ENCODE results near the gene TMEM91. TPM values are rescaled to one million over a fixed set of nuclear protein-coding genes. Genes with fewer than 3 reads are reported as not detected.
"Not testable (repeated sequence)": the region's sequence is repeated elsewhere in the genome, so short reads cannot be mapped to it uniquely, and the experiment has no call there.

Gene TMEM91
- total RNA-seq, 1 donor: 14.2 TPM

DNA sequence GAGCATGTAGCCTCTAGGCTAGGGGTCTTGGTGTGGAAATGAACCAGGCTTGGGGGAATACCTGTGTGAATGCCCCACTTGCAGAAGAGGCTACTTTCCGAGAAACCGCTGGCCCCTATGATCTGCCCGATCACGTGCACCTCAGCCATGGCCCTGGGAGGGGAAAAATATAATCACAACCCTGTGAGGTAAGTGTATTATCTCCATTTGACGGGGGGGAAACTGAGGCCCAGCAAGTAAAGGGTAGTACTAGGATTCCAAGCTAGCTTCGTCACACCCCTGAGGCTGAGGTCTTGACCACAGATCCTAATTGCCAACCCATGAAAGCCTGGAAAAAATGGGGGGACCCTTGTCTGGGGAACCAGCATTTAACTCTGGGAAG is 13.0 kb upstream of the TMEM91 start:
- Histone ChIP-seq H3K9me3 (ENCODE audit: low read depth, low read length) (no peaks in the 10 kb centered on the region), H3K4me1 (ENCODE audit: insufficient read depth, low read length) (peaks cover 60% of the 10 kb centered on the region), H3K27me3 (ENCODE audit: insufficient read depth, low read length) (no peaks in the 10 kb centered on the region), H3K4me3 (ENCODE audit: low read length) (peak overlapping the region; percentile 82)

DNA sequence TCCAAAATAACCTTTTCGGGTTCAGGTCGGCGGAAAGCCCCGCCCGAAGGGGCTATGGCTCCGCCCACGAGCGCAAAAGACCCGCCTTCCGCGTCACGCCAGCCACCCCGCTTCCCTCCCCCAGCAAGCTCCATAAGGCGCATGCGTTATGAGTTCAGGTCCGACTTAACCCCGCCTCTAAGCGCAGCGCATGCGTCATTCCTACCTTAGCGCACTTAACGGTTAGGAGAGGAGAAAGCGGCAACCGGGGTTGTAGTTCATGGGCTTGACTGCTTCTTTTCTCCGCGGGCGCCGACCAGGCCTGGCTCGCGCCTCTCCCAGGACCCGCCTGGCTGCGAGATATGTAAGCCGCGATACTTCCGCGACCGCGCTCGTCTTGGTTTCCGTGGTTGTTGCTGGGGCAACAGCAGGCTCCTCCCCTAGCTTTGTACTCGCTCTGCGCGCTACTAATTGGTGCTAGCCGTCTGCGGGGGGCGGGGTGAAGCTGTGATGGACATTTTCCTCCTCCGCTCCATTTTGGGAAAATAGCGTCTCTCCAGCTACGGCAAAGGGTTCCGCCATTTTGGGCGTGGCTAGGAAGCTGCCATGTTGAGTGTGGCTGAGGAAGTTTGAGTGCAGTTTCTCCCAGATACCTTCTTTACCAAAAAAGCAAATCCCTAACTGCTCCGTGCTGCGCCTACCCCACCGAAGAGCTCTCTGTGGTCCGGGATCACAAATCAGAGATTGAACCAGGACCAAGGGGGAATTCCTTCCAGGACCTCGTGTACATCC is 12.4 kb upstream of the TMEM91 start, which contains the start of gene B9D2:
B9D2 (minus strand) TSS at position 397 of the 771 bp plus-strand sequence. CDS start 630 bp downstream, outside the sequence.
- H3K27me3 ChIP-seq (ENCODE audit: insufficient read depth, low read length): no peaks in the 10 kb centered on the region
- peak within 1 kb of the TSS; percentile 82 for H3K4me3 ChIP-seq (ENCODE audit: low read length)
- H3K9me3 ChIP-seq (ENCODE audit: low read depth, low read length): no peaks in the 10 kb centered on the region
- peaks cover 60% of the 10 kb centered on the region for H3K4me1 ChIP-seq (ENCODE audit: insufficient read depth, low read length)

DNA sequence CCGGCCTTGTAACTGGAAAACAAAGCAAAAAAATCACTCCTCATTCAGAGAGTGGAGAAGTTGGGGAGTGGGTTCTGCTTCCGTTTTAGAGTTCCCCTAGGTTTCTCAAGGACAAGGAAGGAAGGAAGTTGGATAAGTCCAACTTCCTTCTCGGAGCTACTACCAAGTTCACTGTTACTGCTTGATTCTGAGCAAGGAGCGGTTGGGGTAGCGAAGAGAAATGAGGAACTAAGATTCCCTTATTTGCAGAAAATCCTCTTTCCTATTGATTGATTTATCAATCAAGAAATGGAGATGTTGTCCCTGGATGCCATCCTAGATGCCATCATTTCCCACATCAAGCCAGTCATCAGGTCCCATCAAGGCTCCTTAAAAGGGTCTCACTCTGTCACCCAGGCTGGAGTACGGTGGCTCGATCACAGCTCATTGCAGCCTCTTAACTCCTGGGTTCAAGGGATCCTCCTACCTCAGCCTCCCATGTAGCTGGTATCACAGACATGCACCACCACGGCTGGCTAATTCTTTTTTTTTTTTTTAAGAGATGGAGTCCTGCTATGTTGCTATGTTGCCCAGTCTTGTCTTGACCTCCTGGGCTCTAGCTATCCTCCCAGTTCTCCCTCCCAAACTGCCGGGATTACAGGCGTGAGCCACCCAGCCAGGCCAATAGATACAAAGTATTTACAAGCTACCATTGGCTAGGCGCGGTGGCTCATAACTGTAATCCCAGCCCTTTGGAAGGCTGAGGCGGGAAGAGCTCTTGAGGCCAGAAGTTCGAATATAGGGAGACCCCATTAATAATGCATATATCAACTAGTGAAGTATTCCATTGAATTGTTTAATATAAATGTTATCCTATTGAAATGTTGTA is 11.6 kb upstream of the TMEM91 start:
- H3K9me3 ChIP-seq (ENCODE audit: low read depth, low read length): no peaks in the 10 kb centered on the region
- H3K4me1 ChIP-seq (ENCODE audit: insufficient read depth, low read length): peaks cover 64% of the 10 kb centered on the region

DNA sequence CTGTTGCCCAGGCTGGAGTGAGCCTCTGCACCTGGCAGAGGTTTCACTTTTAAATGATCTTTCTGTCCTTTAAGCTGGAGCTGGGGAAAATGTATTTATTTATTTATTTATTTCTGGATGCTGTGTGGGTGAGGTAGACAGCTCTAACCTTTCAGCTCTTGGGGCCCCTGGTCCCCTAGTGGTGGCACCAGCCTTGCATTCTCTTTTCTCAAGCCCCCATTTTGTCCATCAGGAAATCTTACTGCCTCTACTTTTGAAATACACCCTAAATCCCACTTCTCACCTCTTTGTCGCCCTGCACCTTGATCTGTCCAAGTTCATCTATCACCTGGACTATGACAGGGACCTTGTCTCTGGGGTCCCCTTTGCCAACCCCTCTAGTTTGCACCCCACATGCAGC is 10.2 kb upstream of the TMEM91 start:
- Histone ChIP-seq H3K4me1 (ENCODE audit: insufficient read depth, low read length) (peaks cover 64% of the 10 kb centered on the region), H3K27me3 (ENCODE audit: insufficient read depth, low read length) (no peaks in the 10 kb centered on the region), H3K9me3 (ENCODE audit: low read depth, low read length) (no peaks in the 10 kb centered on the region), H3K4me3 (ENCODE audit: low read length) (no peak overlapping the region)

More for the DNA sequence above, 11.6 kb upstream of the TMEM91 start:
- Histone ChIP-seq H3K27me3 (ENCODE audit: insufficient read depth, low read length) (no peaks in the 10 kb centered on the region), H3K4me3 (ENCODE audit: low read length) (peak overlapping the region; percentile 82)

DNA sequence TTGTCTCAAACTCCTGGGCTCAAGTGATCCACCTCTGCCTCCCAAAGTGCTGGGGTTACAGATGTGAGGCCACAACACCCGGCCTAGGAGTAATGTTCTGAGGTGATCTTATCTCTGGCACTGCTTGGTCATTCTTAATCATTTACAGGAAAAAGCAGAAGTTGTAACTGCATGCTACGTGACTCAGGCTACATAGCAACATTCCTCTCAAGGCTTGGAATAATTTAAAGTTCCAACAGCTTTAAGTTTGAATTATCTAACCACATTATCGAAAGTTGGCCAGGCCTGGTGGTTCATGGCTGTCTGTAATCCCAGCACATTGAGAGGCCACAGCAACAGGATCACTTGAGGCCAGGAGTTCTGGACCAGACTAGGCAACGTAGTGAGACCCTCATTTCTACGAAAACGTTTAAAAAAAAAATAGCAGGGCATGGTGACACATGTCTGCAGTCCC is 8.5 kb upstream of the TMEM91 start:
- Histone ChIP-seq H3K27me3 (ENCODE audit: insufficient read depth, low read length) (no peaks in the 10 kb centered on the region), H3K9me3 (ENCODE audit: low read depth, low read length) (no peaks in the 10 kb centered on the region), H3K4me1 (ENCODE audit: insufficient read depth, low read length) (peaks cover 57% of the 10 kb centered on the region), H3K4me3 (ENCODE audit: low read length) (no peak overlapping the region)

DNA sequence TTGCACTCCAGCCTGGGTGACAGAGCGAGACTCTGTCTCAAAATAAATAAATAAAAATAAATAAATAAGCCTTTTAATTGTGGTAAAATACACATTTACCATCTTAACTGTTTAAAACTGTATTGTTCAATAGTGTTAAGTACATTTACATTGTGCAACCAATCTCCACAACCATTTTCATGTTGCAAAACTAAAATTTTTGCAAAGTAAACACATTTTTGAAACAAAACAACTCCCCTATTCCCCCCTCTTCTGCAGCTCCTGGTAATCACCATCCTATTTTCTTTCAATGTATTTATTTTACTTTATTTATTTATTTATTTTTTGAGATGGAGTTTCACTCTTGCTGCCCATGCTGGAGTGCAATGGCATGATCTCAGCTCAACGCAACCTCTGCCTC is 6.6 kb upstream of the TMEM91 start:
- H3K4me3 ChIP-seq (ENCODE audit: low read length): no peak overlapping the region
- no peaks in the 10 kb centered on the region for H3K27me3 ChIP-seq (ENCODE audit: insufficient read depth, low read length)
- peaks cover 43% of the 10 kb centered on the region for H3K4me1 ChIP-seq (ENCODE audit: insufficient read depth, low read length)
- H3K9me3 ChIP-seq (ENCODE audit: low read depth, low read length): no peaks in the 10 kb centered on the region

DNA sequence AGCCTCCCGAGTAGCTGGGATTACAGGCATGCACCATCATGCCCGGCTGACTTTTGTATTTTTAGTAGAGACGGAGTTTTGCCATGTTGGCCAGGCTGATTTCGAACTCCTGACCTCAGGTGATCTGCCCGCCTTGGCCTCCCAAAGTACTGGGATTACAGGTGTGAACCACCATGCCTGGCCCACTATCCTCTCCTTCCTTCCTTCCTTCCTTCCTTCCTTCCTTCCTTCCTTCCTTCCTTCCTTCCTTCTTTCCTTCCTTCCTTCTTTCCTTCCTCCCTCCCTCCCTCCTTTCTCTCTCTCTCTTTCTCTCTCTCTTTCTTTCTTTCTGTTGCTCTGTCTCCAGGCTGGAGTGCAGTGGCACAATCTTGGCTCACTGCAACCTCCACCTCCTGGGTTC is 5.2 kb upstream of the TMEM91 start:
- peaks cover 36% of the 10 kb centered on the region for H3K4me1 ChIP-seq (ENCODE audit: insufficient read depth, low read length)
- H3K27me3 ChIP-seq (ENCODE audit: insufficient read depth, low read length); H3K9me3 ChIP-seq (ENCODE audit: low read depth, low read length); H3K4me3 ChIP-seq (ENCODE audit: low read length): not testable (repeated sequence)

DNA sequence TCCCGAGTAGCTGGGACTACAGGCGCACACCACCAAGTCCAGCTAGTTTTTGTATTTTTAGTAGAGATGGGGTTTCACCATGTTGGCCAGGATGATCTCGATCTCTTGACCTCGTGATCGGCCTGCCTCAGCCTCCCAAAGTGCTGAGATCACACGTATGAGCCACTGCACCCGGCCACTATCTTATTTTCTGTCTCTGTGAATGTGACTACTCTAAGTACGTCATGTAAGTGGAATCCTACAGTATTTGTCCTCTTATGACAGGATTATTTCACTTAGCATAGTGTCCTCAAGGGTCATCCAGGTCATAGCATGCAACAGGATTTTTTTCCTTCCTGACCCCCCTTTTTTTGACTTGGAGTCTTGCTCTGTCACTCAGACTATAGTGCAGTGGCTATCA is 4.8 kb upstream of the TMEM91 start:
- H3K4me3 ChIP-seq (ENCODE audit: low read length): no peak overlapping the region
- peaks cover 35% of the 10 kb centered on the region for H3K4me1 ChIP-seq (ENCODE audit: insufficient read depth, low read length)
- H3K9me3 ChIP-seq (ENCODE audit: low read depth, low read length): no peaks in the 10 kb centered on the region
- no peaks in the 10 kb centered on the region for H3K27me3 ChIP-seq (ENCODE audit: insufficient read depth, low read length)

DNA sequence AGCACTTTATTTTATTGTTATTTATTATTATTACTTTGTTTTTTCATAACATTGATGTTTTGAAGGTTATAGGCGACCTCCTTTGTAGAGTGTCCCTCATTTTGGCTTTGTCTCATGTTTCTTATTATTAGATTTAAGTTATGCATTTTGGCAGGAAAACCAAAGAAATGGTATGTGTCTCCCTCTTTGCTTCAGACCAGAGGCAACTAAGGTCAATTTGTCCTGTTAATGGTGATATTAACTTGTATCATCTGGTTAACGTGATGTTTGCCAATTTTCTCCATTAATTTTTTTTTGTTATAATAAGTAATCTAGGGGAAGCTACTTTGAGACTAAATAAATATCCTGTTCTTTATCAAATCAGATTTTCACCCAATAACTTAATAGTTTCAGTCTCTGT is 3.8 kb upstream of the TMEM91 start:
- peaks cover 37% of the 10 kb centered on the region for H3K4me1 ChIP-seq (ENCODE audit: insufficient read depth, low read length)
- H3K4me3 ChIP-seq (ENCODE audit: low read length): no peak overlapping the region
- no peaks in the 10 kb centered on the region for H3K27me3 ChIP-seq (ENCODE audit: insufficient read depth, low read length)
- H3K9me3 ChIP-seq (ENCODE audit: low read depth, low read length): no peaks in the 10 kb centered on the region

DNA sequence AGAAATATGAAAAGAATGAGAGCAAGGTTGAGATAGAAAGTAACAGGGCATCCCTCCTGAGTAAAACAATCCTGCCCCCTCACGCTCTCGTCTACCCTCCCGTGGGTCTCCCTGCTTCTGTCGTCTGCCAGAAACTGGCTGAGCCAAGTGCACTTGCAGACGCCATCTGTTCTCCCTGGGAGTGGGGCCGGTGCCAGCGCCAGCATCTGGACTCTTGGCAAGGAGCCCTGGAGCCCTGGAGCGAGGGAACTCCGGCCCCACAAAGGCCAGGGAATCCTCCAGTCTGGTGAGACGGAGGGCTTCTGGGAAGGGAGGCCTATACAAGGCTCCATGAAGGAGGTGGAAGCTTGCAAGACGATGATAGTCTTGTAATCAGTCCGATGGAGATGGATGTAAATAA is 2.3 kb upstream of the TMEM91 start:
- Histone ChIP-seq H3K4me1 (ENCODE audit: insufficient read depth, low read length) (peaks cover 35% of the 10 kb centered on the region), H3K4me3 (ENCODE audit: low read length) (no peak overlapping the region), H3K9me3 (ENCODE audit: low read depth, low read length) (no peaks in the 10 kb centered on the region), H3K27me3 (ENCODE audit: insufficient read depth, low read length) (no peaks in the 10 kb centered on the region)

DNA sequence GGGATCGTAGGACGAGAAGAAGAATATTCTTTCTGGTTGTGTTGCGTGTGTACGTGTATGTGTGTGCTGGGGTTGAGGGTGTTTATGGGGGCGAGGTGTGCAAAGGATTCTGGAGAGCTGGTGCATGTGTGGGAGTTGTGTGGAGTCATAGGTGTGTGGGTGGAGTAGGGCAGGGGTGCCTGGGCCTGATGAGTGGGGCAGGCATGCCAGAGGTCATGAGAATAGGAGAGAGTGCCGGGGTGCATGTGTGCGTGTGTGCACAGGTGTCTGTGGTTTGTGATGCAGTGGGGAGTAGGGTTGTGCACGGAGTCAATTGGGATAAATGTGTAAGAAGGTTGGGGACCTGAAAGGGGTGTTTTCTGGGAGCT is 649 bp downstream of the TMEM91 start:
- Histone ChIP-seq H3K27me3 (ENCODE audit: insufficient read depth, low read length) (no peaks in the 10 kb centered on the region), H3K4me1 (ENCODE audit: insufficient read depth, low read length) (peaks cover 47% of the 10 kb centered on the region), H3K9me3 (ENCODE audit: low read depth, low read length) (no peaks in the 10 kb centered on the region), H3K4me3 (ENCODE audit: low read length) (peak overlapping the region; percentile 64)

DNA sequence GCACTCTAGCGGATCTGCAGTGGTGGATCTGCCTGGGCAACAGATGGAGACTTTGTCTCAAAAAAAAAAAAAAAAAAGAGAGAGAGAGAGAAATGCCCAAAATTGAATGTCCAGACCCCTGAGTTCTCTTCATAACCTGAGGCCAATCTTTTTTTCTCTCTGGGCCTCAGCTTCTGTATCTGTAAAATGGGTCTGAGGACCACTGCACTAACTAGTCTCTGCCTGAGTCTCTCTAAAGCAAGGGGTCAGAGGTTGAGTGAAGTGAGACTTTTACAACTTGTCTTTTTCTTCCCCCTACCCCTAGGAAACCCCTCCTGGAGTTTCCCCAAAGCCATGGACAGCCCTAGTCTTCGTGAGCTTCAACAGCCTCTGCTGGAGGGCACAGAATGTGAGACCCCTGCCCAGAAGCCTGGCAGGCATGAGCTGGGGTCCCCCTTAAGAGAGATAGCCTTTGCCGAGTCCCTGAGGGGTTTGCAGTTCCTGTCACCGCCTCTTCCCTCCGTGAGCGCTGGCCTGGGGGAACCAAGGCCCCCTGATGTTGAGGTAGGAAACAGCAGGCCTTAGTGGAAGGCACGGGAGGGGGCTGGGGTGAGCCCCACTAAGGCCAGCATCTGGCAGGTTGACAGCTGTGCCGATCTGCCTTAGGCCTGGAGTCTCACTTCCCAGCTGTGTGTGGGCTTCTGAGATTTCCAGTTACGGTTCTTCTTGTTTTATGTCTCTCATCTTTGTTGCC is 1.8 kb downstream of the TMEM91 start:
- H3K9me3 ChIP-seq (ENCODE audit: low read depth, low read length): no peaks in the 10 kb centered on the region
- H3K4me1 ChIP-seq (ENCODE audit: insufficient read depth, low read length): peaks cover 47% of the 10 kb centered on the region
- no peak overlapping the region for H3K4me3 ChIP-seq (ENCODE audit: low read length)
- H3K27me3 ChIP-seq (ENCODE audit: insufficient read depth, low read length): no peaks in the 10 kb centered on the region

DNA sequence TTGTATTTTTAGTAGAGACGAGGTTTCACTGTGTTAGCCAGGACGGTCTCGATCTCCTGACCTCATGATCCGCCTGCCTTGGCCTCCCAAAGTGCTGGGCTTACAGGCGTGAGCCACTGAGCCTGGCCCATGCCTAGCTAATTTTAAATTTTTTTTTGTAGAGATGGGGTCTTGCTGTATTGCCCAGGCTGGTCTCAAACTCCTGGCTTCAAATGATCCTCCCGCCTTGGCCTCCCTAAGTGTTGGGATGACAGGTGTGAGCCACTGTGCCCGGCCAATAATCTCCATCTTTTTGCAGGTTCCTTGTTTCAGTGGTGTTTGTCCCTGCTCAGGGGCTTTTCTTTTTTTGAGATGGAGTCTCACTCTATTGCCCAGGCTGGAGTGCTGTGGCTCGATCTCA is 5.2 kb downstream of the TMEM91 start:
- not testable (repeated sequence) for H3K4me3 ChIP-seq (ENCODE audit: low read length); H3K9me3 ChIP-seq (ENCODE audit: low read depth, low read length); H3K27me3 ChIP-seq (ENCODE audit: insufficient read depth, low read length)
- H3K4me1 ChIP-seq (ENCODE audit: insufficient read depth, low read length): peaks cover 38% of the 10 kb centered on the region

DNA sequence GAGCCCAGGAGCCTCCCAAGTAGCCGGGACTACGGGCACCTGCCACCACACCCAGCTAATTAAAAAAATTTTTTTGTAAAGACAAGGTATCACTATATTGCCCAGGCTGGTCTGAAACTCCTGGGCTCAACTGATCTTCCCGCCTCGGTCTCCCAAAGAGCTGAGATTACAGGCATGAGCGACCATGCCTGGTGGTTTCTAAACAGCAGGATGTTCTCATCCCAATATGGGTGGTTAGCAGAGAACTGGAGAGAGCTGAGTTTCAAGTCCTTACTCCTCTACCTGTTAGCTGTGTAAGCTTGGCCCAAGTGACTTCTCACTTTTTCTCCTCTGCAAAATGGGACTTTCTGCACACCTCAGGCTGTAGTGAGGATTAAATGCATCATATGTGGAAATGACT is 8.0 kb downstream of the TMEM91 start:
- Histone ChIP-seq H3K4me1 (ENCODE audit: insufficient read depth, low read length) (peaks cover 12% of the 10 kb centered on the region), H3K27me3 (ENCODE audit: insufficient read depth, low read length) (no peaks in the 10 kb centered on the region), H3K9me3 (ENCODE audit: low read depth, low read length) (no peaks in the 10 kb centered on the region), H3K4me3 (ENCODE audit: low read length) (no peak overlapping the region)

DNA sequence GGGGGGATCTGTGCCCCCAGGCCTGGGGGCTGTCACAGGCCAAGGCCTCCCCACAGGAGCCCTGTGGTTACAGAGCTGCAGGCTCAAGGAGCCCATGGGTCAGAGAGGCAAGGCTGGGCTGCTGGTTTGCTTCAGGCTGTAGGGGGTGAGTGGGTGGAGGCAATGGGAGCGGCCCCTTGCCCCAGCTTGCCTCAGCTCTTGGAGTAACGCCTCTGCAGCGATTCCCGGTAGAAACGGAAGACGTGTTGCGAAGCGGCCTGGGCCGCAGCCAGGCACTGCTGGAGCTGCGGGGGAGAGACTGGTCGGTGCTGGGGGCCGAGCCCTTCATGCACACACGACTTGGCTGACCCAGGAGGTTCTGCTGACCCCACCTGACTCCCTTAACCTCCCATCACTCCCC is 10.1 kb downstream of the TMEM91 start:
- Histone ChIP-seq H3K9me3 (ENCODE audit: low read depth, low read length) (no peaks in the 10 kb centered on the region), H3K4me3 (ENCODE audit: low read length) (no peak overlapping the region), H3K27me3 (ENCODE audit: insufficient read depth, low read length) (no peaks in the 10 kb centered on the region), H3K4me1 (ENCODE audit: insufficient read depth, low read length) (no peaks in the 10 kb centered on the region)
